ENCODE data around the gene RABL6.

DNA sequence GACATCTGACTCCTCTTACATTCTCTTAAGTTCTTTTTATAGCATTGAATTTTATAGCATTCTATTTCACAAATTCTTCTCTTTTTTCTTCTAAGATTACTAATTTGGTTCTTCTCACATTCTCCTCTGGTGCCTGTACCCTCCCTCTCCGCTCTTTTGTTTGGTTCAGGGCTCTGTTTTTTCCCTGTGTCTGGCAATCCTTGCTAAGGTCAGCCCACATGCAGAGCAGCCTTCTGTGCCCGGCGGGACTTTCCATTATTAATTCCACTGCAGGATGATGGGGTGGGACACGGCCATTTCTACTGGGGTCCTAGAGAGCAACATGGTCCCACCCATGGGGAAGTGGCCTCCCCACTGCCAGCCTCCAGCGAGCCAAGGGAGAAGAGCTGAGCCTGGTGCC lies 68.7 kb downstream of the RABL6 start:
- no peak for TF ChIP-seq ZNF274 (IDR thresholded peaks at IDR 0.05; ENCODE audit: low read depth, low read length)
- no peak for TF ChIP-seq SUZ12 (IDR thresholded peaks at IDR 0.05; ENCODE audit: extremely low read depth, insufficient read depth, insufficient read length)
- no peak for TF ChIP-seq YY1 (IDR thresholded peaks at IDR 0.05; ENCODE audit: insufficient read depth, insufficient read length)
